Esophagus muscularis mucosa (tissue), 4 donors: ENCODE measurements around the gene TENM3. TPM values are rescaled to one million over a fixed set of nuclear protein-coding genes. Genes with fewer than 3 reads are reported as not detected.

Source experiments
- DNase-seq: peaks from one replicate; pipeline ENCODE4 v3.0.0-alpha.2; 2017; ENCODE audit errors: extremely low spot score
- H3K27ac ChIP-seq, 4 donors: fragments of 200-600 bp; sonication (generic); replicated peaks in 1 of 4; 1 replicate in 3 of 4; 2 replicates in 1 of 4; pipeline ENCODE4 v1.5.1; 2016 to 2019; ENCODE audit warnings: mild to moderate bottlenecking in 1 of 4
- H3K27me3 ChIP-seq, 4 donors: fragments of 200-600 bp; sonication (generic); one replicate each; pipeline versions ENCODE4 v1.5.1 to v1.6.0; 2016 to 2019
- H3K36me3 ChIP-seq, 4 donors: fragments of 200-600 bp; sonication (generic); one replicate each; pipeline ENCODE4 v1.5.1; 2016 to 2019
- H3K4me1 ChIP-seq, 4 donors: fragments of 200-600 bp; sonication (generic); one replicate each; pipeline ENCODE4 v1.5.1; 2016 to 2019
- H3K4me3 ChIP-seq, 4 donors: fragments of 200-600 bp; sonication (generic); 1 replicate in 2 of 4; 2 replicates in 2 of 4; pipeline ENCODE4 v1.5.1; 2016 to 2019; ENCODE audit warnings: mild to moderate bottlenecking in 4 of 4, moderate library complexity in 1 of 4
- H3K9me3 ChIP-seq, 4 donors: fragments of 200-600 bp; sonication (generic); 1 replicate in 3 of 4; 2 replicates in 1 of 4; pipeline ENCODE4 v1.5.1; 2016 to 2019
- CTCF ChIP-seq, 3 experiments: fragments of 200-600 bp in 2 of 3; fragments of 450-650 bp in 1 of 3; sonication (generic) in 2 of 3; IDR thresholded peaks; one replicate each; pipeline ENCODE4 v1.5.1; 2017 to 2019; ENCODE audit warnings: antibody characterized with exemption in 3 of 3, mild to moderate bottlenecking in 2 of 3, moderate library complexity in 1 of 3
- EP300 ChIP-seq: sonication (generic); formaldehyde crosslinking; IDR thresholded peaks from one replicate; pipeline ENCODE4 v1.6.1; 2017; ENCODE audit warnings: antibody characterized with exemption
- POLR2A ChIP-seq: fragments of 450-650 bp; IDR thresholded peaks from one replicate; pipeline ENCODE4 v1.6.1; 2017; ENCODE audit warnings: antibody characterized with exemption, moderate library complexity, mild to moderate bottlenecking, low read depth
- POLR2AphosphoS5 ChIP-seq, 2 donors: sonication (generic); formaldehyde crosslinking; IDR thresholded peaks; one replicate each; pipeline ENCODE4 v1.6.1; 2017; ENCODE audit warnings: antibody characterized with exemption in 2 of 2
- WGBS: methylation state at CpG from one replicate; pipeline ENCODE4 v1.1.5; 2018; 5-methylcytosine and 5-hydroxymethylcytosine counted together
- intact Hi-C: fragments of 100-400 bp; cut with DNase I; formaldehyde crosslinking; loops from one replicate; pipeline ENCODE4 v1.15.1; 2023
- total RNA-seq, 4 donors: library from RNA; depleted of rRNA; stranded (reverse); fragments of >200 nt; gene quantifications; one replicate each; pipeline versions ENCODE4 v1.1.0 to v1.2.1, GENCODE V29; 2016

The TENM3 gene
- total RNA-seq, 4 donors from 2014 or later = 16.2 to 30.5 (median 28.3) TPM

GRCh38 chr4:182831376-182831775 is 588.2 kb downstream of the TENM3 start:
- Histone ChIP-seq H3K27me3 (peaks cover 0 to 16% (median 3%) of the 10 kb centered on the region in 4 donors), H3K36me3 (no peaks in the 10 kb centered on the region), H3K4me3 (no peak overlapping the region), H3K9me3 (no peaks in the 10 kb centered on the region), H3K27ac (no peak overlapping the region), H3K4me1 (no peaks in the 10 kb centered on the region)
- intact Hi-C loops = no loop called here
- DNase-seq = no peak
- WGBS = 77% methylated on average over 3 of the region's 3 CpGs
- TF ChIP-seq CTCF (IDR thresholded peaks at IDR 0.05) = no peak
- no peak for TF ChIP-seq POLR2AphosphoS5 (IDR thresholded peaks at IDR 0.05)
- no peak for TF ChIP-seq EP300
- no peak for TF ChIP-seq POLR2A

GRCh38 chr4:182832352-182833120 is 589.3 kb downstream of the TENM3 start:
- Histone ChIP-seq H3K4me3 (no peak overlapping the region), H3K9me3 (no peaks in the 10 kb centered on the region), H3K4me1 (no peaks in the 10 kb centered on the region), H3K36me3 (no peaks in the 10 kb centered on the region), H3K27ac (no peak overlapping the region), H3K27me3 (peaks cover 0 to 21% (median 3%) of the 10 kb centered on the region in 4 donors)
- DNase-seq = no peak
- TF ChIP-seq CTCF (IDR thresholded peaks at IDR 0.05) (no peak), POLR2A (no peak), EP300 (no peak), POLR2AphosphoS5 (IDR thresholded peaks at IDR 0.05) (no peak)
- intact Hi-C loops = no loop called here
- WGBS = 45% methylated on average over 2 of the region's 3 CpGs

GRCh38 chr4:182835006-182835740 is 592.0 kb downstream of the TENM3 start:
- DNase-seq = no peak
- TF ChIP-seq EP300 (no peak), POLR2A (no peak), CTCF (IDR thresholded peaks at IDR 0.05) (no peak), POLR2AphosphoS5 (IDR thresholded peaks at IDR 0.05) (no peak)
- Histone ChIP-seq H3K36me3 (no peaks in the 10 kb centered on the region), H3K27ac (no peak overlapping the region), H3K4me3 (no peak overlapping the region), H3K27me3 (peaks cover 0 to 26% (median 3%) of the 10 kb centered on the region in 4 donors), H3K4me1 (no peaks in the 10 kb centered on the region), H3K9me3 (no peaks in the 10 kb centered on the region)
- 86% methylated on average over 24 of the region's 26 CpGs for WGBS
- intact Hi-C loops = no loop called here

GRCh38 chr4:182837831-182838230 is 594.6 kb downstream of the TENM3 start:
- no peaks in the 10 kb centered on the region for H3K9me3 ChIP-seq
- H3K4me1 ChIP-seq = no peaks in the 10 kb centered on the region
- TF ChIP-seq POLR2AphosphoS5 (IDR thresholded peaks at IDR 0.05) (no peak), POLR2A (no peak), CTCF (IDR thresholded peaks at IDR 0.05) (no peak), EP300 (no peak)
- no peaks in the 10 kb centered on the region for H3K36me3 ChIP-seq
- H3K27ac ChIP-seq = no peak overlapping the region
- no peak for DNase-seq
- H3K4me3 ChIP-seq = no peak overlapping the region
- H3K27me3 ChIP-seq = peaks cover 0 to 26% (median 3%) of the 10 kb centered on the region in 4 donors
- WGBS = 87% methylated on average over 11 of the region's 12 CpGs
- intact Hi-C loops = no loop called here
